SH-SY5Y (cell line): ENCODE measurements around the gene ICAM1.

Experiments used
- GATA2 ChIP-seq: IDR thresholded peaks from 2 replicates; pipeline ENCODE4 v1.6.1; 2011; ENCODE audit warnings: mild to moderate bottlenecking, low read depth, low read length
- GATA3 ChIP-seq: IDR thresholded peaks from 2 replicates; pipeline ENCODE4 v1.6.1; 2011; ENCODE audit warnings: low read depth, mild to moderate bottlenecking, low read length, moderate library complexity

DNA sequence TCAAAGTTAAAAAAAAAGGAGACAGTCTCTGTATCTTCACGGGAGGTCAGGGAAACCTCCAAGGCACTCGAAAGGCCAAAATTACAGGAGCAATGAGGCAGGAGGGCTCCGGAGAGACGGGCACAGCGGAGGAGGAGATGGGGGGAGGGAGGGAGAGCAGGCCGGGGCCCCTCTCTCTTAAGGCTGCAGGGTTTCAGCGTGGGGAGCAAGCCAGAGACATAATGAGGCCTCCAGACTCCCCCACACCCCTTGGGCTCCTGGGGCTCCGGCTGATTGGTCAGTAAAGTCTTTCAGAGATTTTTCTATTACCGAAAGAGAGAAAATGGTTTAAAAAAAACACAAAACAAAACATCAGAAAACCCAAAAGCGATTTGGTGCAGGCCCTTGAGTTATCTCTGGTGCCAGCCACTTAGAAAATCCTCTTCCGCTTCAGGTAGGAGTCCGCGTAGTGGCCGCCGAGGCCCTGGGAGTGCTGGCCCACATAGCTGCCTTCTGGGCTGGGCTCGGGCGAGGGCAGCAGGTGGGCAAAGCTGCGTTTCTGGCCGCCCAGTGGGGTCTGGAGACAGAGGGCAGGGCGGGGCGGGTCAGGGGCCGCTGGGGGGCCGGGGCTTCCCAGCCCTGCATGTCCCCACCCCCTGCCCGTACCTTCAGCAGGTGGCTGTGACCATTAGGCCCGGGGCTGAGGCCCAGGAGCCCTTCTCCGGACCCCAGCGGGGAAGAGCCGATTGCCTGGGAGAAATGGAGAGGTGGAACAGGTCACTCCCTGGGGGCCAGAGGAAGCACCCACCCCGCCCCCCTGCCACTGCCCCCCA lies 46.3 kb downstream of the ICAM1 start:
- TF ChIP-seq GATA2 (no peak), GATA3 (no peak)
